Esophagus mucosa (tissue), 1 donor: ENCODE measurements around the gene C16orf90. TPM values are rescaled to one million over a fixed set of nuclear protein-coding genes. Genes with fewer than 3 reads are reported as not detected.

ENCODE experiments used
- ATAC-seq: fragments of 200-7000 bp; cut with Tn5 transposase; one replicate; pipeline ENCODE4 v1.9.1; 2020
- total RNA-seq: library from RNA; stranded (reverse); gene quantifications from one replicate; pipeline ENCODE4 v1.2.4, GENCODE V29; 2023
- donor health status: DM: yes; HTN: yes; CAD: no.

The C16orf90 gene
- total RNA-seq, 1 donor from 2014 or later, result not detected

- no peak for ATAC-seq
These were observed 34.1 kb downstream of the C16orf90 start for GRCh38 chr16:3461151-3461550.

- ATAC-seq, result no peak
These were observed 34.7 kb downstream of the C16orf90 start for GRCh38 chr16:3460585-3460984.

- no peak for ATAC-seq
These were observed 35.2 kb downstream of the C16orf90 start for GRCh38 chr16:3460121-3460520.

GRCh38 chr16:3459401-3460090, 35.7 kb downstream of the C16orf90 start:
- no peak for ATAC-seq

- no peak for ATAC-seq
These were observed 36.4 kb downstream of the C16orf90 start for GRCh38 chr16:3458852-3459361.

GRCh38 chr16:3458278-3458851, 36.9 kb downstream of the C16orf90 start:
- no peak for ATAC-seq

GRCh38 chr16:3457434-3458252, 37.6 kb downstream of the C16orf90 start:
- ATAC-seq, result peak; percentile 96

- no peak for ATAC-seq
These were observed 40.6 kb downstream of the C16orf90 start for GRCh38 chr16:3454631-3455147.

- ATAC-seq, result no peak
These were observed 41.2 kb downstream of the C16orf90 start for GRCh38 chr16:3454093-3454492.

- peak; percentile 83 for ATAC-seq
These were observed 51.3 kb downstream of the C16orf90 start for GRCh38 chr16:3444032-3444388.

Other genes starting within 250 kb of the C16orf90 start
- gene MEFV, start 238.9 kb downstream of the C16orf90 start, total RNA-seq, result 0.52 TPM
- 9.3 TPM for gene ZNF263, start 212.0 kb downstream of the C16orf90 start, total RNA-seq
- gene TIGD7, start 190.1 kb downstream of the C16orf90 start, total RNA-seq, result 1.1 TPM
- gene ZNF75A, start 190.0 kb downstream of the C16orf90 start, total RNA-seq, result 10.4 TPM
- not detected for gene OR2C1, start 139.6 kb downstream of the C16orf90 start, total RNA-seq
- 5.8 TPM for gene ZSCAN32, start 94.5 kb downstream of the C16orf90 start, total RNA-seq
- gene ZNF174, start 94.3 kb downstream of the C16orf90 start, total RNA-seq, result 4.0 TPM
- 1.00 TPM for gene ZNF597, start 52.0 kb downstream of the C16orf90 start, total RNA-seq
- gene NAA60, start 51.8 kb downstream of the C16orf90 start, total RNA-seq, result 24.5 TPM
- 8.0 TPM for gene CLUAP1, start 5.5 kb upstream of the C16orf90 start, total RNA-seq
- 0.48 TPM for gene NLRC3, start 81.9 kb upstream of the C16orf90 start, total RNA-seq
- 4.0 TPM for gene SLX4, start 116.1 kb upstream of the C16orf90 start, total RNA-seq
- 7.9 TPM for gene DNASE1, start 159.2 kb upstream of the C16orf90 start, total RNA-seq
- 131 TPM for gene TRAP1, start 222.0 kb upstream of the C16orf90 start, total RNA-seq